ENCODE data around the gene ZCCHC24.

DNA sequence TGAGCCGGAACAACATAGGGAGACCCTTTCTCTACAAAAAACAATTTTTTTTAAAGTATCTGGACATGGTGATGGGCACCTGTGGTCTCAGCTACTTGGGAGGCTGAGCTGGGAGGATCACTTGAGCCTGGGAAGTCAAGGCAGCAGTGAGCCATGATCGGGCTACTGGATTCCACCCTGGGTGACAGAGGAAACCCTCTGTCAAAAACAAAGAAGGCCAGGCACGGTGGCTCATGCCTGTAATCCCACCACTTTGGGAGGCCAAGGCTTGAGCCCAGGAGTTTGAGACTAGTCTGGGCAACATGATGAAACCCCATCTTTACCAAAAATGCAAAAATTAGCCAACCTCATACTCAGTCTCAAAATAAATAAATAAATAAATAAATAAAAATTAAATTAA, 19.9 kb upstream of the ZCCHC24 start:
- TF ChIP-seq, protein P1, sequence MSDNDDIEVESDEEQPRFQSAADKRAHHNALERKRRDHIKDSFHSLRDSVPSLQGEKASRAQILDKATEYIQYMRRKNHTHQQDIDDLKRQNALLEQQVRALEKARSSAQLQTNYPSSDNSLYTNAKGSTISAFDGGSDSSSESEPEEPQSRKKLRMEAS (IDR thresholded peaks at IDR 0.05) = no peak
- TF ChIP-seq, protein P2, sequence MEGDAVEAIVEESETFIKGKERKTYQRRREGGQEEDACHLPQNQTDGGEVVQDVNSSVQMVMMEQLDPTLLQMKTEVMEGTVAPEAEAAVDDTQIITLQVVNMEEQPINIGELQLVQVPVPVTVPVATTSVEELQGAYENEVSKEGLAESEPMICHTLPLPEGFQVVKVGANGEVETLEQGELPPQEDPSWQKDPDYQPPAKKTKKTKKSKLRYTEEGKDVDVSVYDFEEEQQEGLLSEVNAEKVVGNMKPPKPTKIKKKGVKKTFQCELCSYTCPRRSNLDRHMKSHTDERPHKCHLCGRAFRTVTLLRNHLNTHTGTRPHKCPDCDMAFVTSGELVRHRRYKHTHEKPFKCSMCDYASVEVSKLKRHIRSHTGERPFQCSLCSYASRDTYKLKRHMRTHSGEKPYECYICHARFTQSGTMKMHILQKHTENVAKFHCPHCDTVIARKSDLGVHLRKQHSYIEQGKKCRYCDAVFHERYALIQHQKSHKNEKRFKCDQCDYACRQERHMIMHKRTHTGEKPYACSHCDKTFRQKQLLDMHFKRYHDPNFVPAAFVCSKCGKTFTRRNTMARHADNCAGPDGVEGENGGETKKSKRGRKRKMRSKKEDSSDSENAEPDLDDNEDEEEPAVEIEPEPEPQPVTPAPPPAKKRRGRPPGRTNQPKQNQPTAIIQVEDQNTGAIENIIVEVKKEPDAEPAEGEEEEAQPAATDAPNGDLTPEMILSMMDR (IDR thresholded peaks at IDR 0.05; ENCODE audit: control extremely low read depth in 1 of 3, insufficient read depth in 1 of 3, low read depth in 1 of 3, low read length in 3 of 3) = no peak
- TF ChIP-seq, protein P3, sequence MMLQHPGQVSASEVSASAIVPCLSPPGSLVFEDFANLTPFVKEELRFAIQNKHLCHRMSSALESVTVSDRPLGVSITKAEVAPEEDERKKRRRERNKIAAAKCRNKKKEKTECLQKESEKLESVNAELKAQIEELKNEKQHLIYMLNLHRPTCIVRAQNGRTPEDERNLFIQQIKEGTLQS (IDR thresholded peaks at IDR 0.05; ENCODE audit: insufficient read depth, low read depth, low read length) = no peak
- TF ChIP-seq ZNF274 (IDR thresholded peaks at IDR 0.05; ENCODE audit: borderline replicate concordance, extremely low read depth, low read length) = no peak
- TF ChIP-seq EZH2 (IDR thresholded peaks at IDR 0.05; ENCODE audit: low read depth, low read length, severe bottlenecking) = no peak
- TF ChIP-seq PHF8 (conservative IDR thresholded peaks at IDR 0.05; ENCODE audit: low read depth, low read length) = no peak
- TF ChIP-seq JUN (IDR thresholded peaks at IDR 0.05; ENCODE audit: low read depth, low read length) = no peak
- no peak for TF ChIP-seq HDAC2 (IDR thresholded peaks at IDR 0.05; ENCODE audit: borderline replicate concordance in 1 of 2, low read depth in 2 of 2, low read length in 2 of 2)
- TF ChIP-seq BCL11A (IDR thresholded peaks at IDR 0.05; ENCODE audit: low read depth in 2 of 2, low read length in 2 of 2) = no peak
